Fibroblast of lung (primary cell): Measurements from ENCODE around the gene SRRM5. TPM values are rescaled to one million over a fixed set of nuclear protein-coding genes. Genes with fewer than 3 reads are reported as not detected.

Experiments used
- DNase-seq, 2 donors: peaks; one replicate each; pipeline versions ENCODE4 v3.0.0 to v3.0.0-alpha.2; 2010; ENCODE audit warnings: low read depth in 2 of 2
- H2AFZ ChIP-seq: 2 replicates; pipeline ENCODE4 v1.5.1; 2012; ENCODE audit warnings: low read length, control low read depth, inconsistent platforms
- H3K27ac ChIP-seq: 2 replicates; pipeline ENCODE4 v1.5.1; 2011; ENCODE audit warnings: low read length, control low read depth; ENCODE audit not compliant: insufficient read depth
- H3K27me3 ChIP-seq: 2 replicates; pipeline ENCODE4 v1.5.1; 2011; ENCODE audit warnings: mild to moderate bottlenecking, low read length; ENCODE audit not compliant: control insufficient read depth, insufficient read depth
- H3K36me3 ChIP-seq: 2 replicates; pipeline ENCODE4 v1.5.1; 2011; ENCODE audit warnings: low read length; ENCODE audit not compliant: control insufficient read depth, insufficient read depth
- H3K4me1 ChIP-seq: 2 replicates; pipeline ENCODE4 v1.5.1; 2011; ENCODE audit warnings: low read length; ENCODE audit not compliant: control insufficient read depth, insufficient read depth; ENCODE audit errors: extremely low read depth
- H3K4me2 ChIP-seq: 2 replicates; pipeline ENCODE4 v1.5.1; 2011; ENCODE audit warnings: low read length, control low read depth; ENCODE audit not compliant: insufficient read depth; ENCODE audit errors: extremely low read depth
- H3K4me3 ChIP-seq, 4 experiments: fragments of 200-600 bp in 1 of 4; sonication (generic) in 1 of 4; replicated peaks in 1 of 4; 2 replicates each; pipeline ENCODE4 v1.5.1; 2011 to 2016; ENCODE audit warnings: low read length in 4 of 4, low read depth in 3 of 4, mild to moderate bottlenecking in 3 of 4, control low read depth in 2 of 4, inconsistent platforms in 1 of 4, mixed read lengths in 1 of 4; ENCODE audit not compliant: insufficient read depth in 1 of 4; ENCODE audit errors: control extremely low read depth in 1 of 4
- H3K79me2 ChIP-seq: 2 replicates; pipeline ENCODE4 v1.5.1; 2012; ENCODE audit warnings: mild to moderate bottlenecking, low read length, inconsistent platforms; ENCODE audit not compliant: control insufficient read depth, insufficient read depth
- H3K9ac ChIP-seq: 2 replicates; pipeline ENCODE4 v1.5.1; 2011; ENCODE audit warnings: mild to moderate bottlenecking, low read length, control low read depth; ENCODE audit not compliant: insufficient read depth
- H3K9me3 ChIP-seq: 2 replicates; pipeline ENCODE4 v1.5.1; 2012; ENCODE audit warnings: low read depth, low read length; ENCODE audit not compliant: control insufficient read depth, insufficient read depth
- H4K20me1 ChIP-seq: 2 replicates; pipeline ENCODE4 v1.5.1; 2011; ENCODE audit warnings: low read length; ENCODE audit not compliant: control insufficient read depth, insufficient read depth; ENCODE audit errors: extremely low read depth
- CTCF ChIP-seq, 2 donors: IDR thresholded peaks in 1 of 2; conservative IDR thresholded peaks in 1 of 2; 1 replicate in 1 of 2; 2 replicates in 1 of 2; pipeline ENCODE4 v1.5.1; 2011 to 2012; ENCODE audit warnings: low read length in 2 of 2, control low read depth in 1 of 2, inconsistent platforms in 1 of 2, low read depth in 1 of 2, mild to moderate bottlenecking in 1 of 2
- EZH2 ChIP-seq: IDR thresholded peaks from 2 replicates; pipeline ENCODE4 v1.5.1; 2012; ENCODE audit warnings: low read length, control low read depth, mild to moderate bottlenecking; ENCODE audit errors: missing control alignments
- polyA plus RNA-seq, 2 donors: library from polyadenylated mRNA; depleted of rRNA in 1 of 2; stranded (reverse) in 1 of 2; unstranded in 1 of 2; fragments of >200 nt; gene quantifications; 2 replicates each; pipeline ENCODE4 v1.2.1, GENCODE V29; 2011 to 2012; ENCODE audit warnings: missing spikeins in 1 of 2
- total RNA-seq: library from RNA; depleted of rRNA; stranded (reverse); fragments of >200 nt; gene quantifications from 2 replicates; pipeline ENCODE4 v1.2.1, GENCODE V29; 2014

Gene SRRM5
- total and polyA plus RNA-seq, 2 donors (not counting 1 experiment from before 2014, with no cell fraction given), result under 0.01 to 0.06 TPM

- Histone ChIP-seq H2AFZ (no peak overlapping the region), H3K4me3 (no peak overlapping the region), H3K79me2 (peaks cover 6% of the 10 kb centered on the region), H3K4me1 (no peaks in the 10 kb centered on the region), H3K27me3 (no peaks in the 10 kb centered on the region), H3K27ac (no peak overlapping the region), H3K9ac (no peak overlapping the region), H3K9me3 (no peaks in the 10 kb centered on the region), H3K36me3 (no peaks in the 10 kb centered on the region), H4K20me1 (no peaks in the 10 kb centered on the region), H3K4me2 (no peak overlapping the region)
- no peak for DNase-seq
- TF ChIP-seq CTCF (conservative IDR thresholded peaks at IDR 0.05 in 1 of 2, IDR thresholded peaks at IDR 0.05 in 1 of 2; ENCODE audit: low read depth in 1 of 2, low read length in 2 of 2) (no peak), EZH2 (no peak)
These were observed 41.6 kb upstream of the SRRM5 start for GRCh38 chr19:43570174-43570791.

GRCh38 chr19:43572171-43572588, 39.7 kb upstream of the SRRM5 start:
- H3K27ac ChIP-seq, result no peak overlapping the region
- no peak for TF ChIP-seq EZH2
- TF ChIP-seq CTCF (conservative IDR thresholded peaks at IDR 0.05 in 1 of 2, IDR thresholded peaks at IDR 0.05 in 1 of 2; ENCODE audit: low read depth in 1 of 2, low read length in 2 of 2), result no peak
- H3K9ac ChIP-seq, result no peak overlapping the region

GRCh38 chr19:43574424-43575155, 37.3 kb upstream of the SRRM5 start:
- Histone ChIP-seq H3K4me1 (no peaks in the 10 kb centered on the region), H3K27me3 (no peaks in the 10 kb centered on the region), H2AFZ (peak overlapping the region; percentile 46), H3K4me3 (peak overlapping the region; percentile 80 to 99 (median 86)), H3K9ac (peak overlapping the region; percentile 88), H3K79me2 (peaks cover 6% of the 10 kb centered on the region), H3K27ac (peak overlapping the region; percentile 96), H4K20me1 (no peaks in the 10 kb centered on the region), H3K9me3 (no peaks in the 10 kb centered on the region), H3K36me3 (no peaks in the 10 kb centered on the region), H3K4me2 (peak overlapping the region; percentile 91)
- peak; percentile 10 to 76 for DNase-seq
- TF ChIP-seq EZH2 (no peak), CTCF (conservative IDR thresholded peaks at IDR 0.05 in 1 of 2, IDR thresholded peaks at IDR 0.05 in 1 of 2; ENCODE audit: low read depth in 1 of 2, low read length in 2 of 2) (no peak)

More at GRCh38 chr19:43572171-43572588, 39.7 kb upstream of the SRRM5 start:
- Histone ChIP-seq H3K4me2 (no peak overlapping the region), H4K20me1 (no peaks in the 10 kb centered on the region), H3K9me3 (no peaks in the 10 kb centered on the region), H2AFZ (no peak overlapping the region), H3K27me3 (no peaks in the 10 kb centered on the region), H3K4me1 (no peaks in the 10 kb centered on the region), H3K36me3 (no peaks in the 10 kb centered on the region), H3K79me2 (peaks cover 6% of the 10 kb centered on the region), H3K4me3 (no peak overlapping the region)
- DNase-seq, result no peak
